NCI-H2196 treated with DMSO at 0.1 percent for 48 hours (cell line): ENCODE results near the gene CCT5.
"Not testable (repeated sequence)": the region's sequence is repeated elsewhere in the genome, so short reads cannot be mapped to it uniquely, and the experiment has no call there.

Experiments
- DNase-seq: peaks from one replicate; lab custom pipeline; 2025; ENCODE audit not compliant: unreplicated experiment; lab: John Stamatoyannopoulos, UW

Gene CCT5

GRCh38 chr5:10275991-10276390 is 25.9 kb downstream of the CCT5 start:
- no peak for DNase-seq

- DNase-seq, result no peak
Measured at GRCh38 chr5:10276691-10277090, 26.6 kb downstream of the CCT5 start.

- DNase-seq, result no peak
Measured at GRCh38 chr5:10277773-10278630, 27.9 kb downstream of the CCT5 start.

- no peak for DNase-seq
Measured at GRCh38 chr5:10278658-10279279, 28.7 kb downstream of the CCT5 start.

DNA sequence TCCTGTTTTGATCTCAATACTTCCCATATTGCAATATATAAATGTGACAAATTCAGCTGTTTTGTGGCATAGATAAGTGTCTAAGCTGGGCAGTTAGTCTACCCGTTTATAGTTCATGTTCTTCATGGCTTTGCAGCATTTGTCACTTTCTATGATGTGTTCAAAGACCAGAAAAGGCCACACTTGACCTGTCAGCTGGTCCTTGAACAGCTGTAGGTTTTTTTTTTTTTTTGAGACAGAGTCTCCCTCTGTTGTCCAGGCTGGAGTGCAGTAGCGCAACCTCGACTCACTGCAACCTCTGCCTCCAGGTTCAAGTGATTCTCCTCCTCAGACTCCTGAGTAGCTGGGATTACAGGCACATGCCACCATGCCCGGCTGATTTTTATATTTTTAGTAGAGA is 29.2 kb downstream of the CCT5 start:
- DNase-seq, result no peak

GRCh38 chr5:10279925-10280720 is 30.0 kb downstream of the CCT5 start:
- DNase-seq, result no peak

DNA sequence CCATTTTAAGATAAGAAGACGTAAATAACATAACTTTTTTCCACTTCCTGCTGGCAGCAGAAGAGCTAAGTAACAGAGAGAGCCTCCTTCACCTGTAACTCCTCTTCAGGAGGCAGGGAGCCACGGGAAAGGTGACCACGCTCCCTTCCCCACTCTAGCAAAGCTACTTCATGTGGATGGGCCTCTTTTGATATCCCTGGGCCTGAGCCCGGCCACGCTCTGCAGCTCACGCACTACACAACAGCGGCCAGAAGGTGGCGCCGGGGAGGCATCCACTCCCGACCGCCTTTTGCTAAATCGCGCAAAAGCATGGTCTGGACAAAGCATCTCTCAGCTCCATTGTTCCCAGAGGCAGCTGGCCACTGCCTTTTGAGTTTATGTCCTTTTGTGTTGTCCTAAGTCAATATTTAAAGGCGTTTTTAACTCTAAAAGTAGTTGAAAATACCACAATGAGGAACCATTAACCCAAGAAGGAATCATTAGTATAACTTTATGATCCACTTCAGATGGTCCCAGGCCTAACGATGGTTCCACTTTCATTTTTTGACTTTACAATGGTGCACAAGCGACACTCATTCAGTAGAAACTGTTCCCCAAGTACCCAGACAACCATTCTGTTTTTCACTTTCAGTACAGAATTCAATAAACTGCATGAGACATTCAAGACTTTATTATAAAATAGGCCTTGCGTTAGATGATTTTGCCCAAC is 34.0 kb downstream of the CCT5 start:
- DNase-seq, result peak; percentile 91

DNA sequence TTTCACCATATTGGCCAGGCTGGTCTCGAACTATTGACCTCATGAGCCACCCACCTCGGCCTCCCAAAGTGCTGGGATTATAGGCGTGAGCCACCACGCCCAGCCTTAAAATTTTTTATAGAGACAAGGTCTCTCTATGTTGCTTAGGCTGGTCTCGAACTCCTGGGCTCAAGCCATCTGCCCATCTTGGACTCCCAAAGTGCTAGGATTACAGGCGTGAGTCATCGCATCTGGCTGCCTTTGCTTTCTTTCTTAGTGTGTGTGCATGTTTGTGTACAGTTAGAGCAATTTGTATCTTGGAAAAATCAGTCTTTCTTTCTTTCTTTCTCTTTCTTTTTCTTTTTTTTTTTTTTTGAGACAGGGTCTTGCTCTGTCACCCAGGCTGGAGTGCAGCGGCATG is 35.3 kb downstream of the CCT5 start:
- DNase-seq, result not testable (repeated sequence)

GRCh38 chr5:10286162-10286861 is 36.2 kb downstream of the CCT5 start:
- no peak for DNase-seq

- DNase-seq, result no peak
Measured at GRCh38 chr5:10286862-10287227, 36.8 kb downstream of the CCT5 start.

DNA sequence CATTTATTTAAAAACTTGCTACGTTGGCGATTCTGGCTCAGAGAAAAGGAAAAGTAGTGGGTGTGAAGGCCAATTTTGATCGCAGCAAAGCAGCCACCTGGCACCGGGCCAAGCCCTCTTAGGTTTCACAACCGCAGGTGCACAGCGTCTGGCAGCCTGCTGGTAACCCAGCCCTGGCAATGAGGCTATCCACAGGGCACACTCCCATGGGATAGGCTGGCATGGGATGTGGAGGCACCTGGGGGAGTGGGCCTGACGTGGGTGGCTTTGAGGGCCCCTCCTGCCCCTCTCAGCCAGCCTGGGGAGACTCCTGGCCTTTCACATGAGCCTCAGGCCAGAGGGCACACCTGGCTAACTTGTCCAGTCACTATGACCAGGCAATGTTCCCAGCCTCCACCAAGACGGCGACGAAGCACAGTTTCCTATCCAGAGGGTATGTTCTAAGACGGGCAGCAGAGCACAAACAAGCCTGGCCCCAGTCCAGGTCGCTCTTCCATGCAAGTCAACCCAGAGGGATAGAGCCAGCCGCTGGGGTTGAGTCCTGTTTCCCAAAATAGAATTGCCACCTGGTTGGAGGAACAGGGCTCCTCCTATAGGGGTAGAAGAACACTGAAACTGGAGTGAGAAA is 38.6 kb downstream of the CCT5 start:
- DNase-seq, result peak; percentile 96

- DNase-seq, result peak; percentile 53
Measured at GRCh38 chr5:10289353-10289752, 39.3 kb downstream of the CCT5 start.

- no peak for DNase-seq
Measured at GRCh38 chr5:10289991-10290390, 39.9 kb downstream of the CCT5 start.

- no peak for DNase-seq
Measured at GRCh38 chr5:10290438-10290837, 40.4 kb downstream of the CCT5 start.

DNA sequence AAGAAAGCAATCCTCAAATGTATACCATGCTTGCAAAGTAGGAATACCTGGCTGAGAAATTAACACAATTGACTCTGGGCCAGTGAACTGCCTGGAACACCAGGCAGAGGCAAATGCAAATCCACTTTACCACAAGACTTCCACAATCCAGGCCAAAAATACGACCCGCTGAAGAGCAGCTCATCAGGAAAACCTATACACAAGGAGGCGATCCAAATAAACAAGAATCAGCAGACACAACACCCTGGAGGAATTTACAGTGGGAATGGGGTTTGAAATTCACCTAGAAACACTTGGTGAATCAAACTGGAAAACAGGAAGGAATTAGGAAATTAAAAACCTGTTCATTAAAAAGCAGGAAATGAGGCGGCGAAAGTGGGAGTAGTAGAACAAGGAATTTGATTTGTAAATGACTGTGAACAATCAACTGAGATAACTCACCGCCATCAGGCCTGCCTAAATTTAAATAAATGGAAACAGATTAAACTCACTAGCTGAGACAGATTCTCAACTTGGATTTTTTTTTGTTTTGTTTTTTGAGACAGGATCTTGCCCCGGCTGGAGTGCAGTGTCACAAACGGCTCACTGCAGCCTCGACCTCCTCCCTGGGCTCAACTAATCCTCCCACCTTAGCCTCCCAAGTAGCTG is 41.7 kb downstream of the CCT5 start:
- DNase-seq, result no peak

DNA sequence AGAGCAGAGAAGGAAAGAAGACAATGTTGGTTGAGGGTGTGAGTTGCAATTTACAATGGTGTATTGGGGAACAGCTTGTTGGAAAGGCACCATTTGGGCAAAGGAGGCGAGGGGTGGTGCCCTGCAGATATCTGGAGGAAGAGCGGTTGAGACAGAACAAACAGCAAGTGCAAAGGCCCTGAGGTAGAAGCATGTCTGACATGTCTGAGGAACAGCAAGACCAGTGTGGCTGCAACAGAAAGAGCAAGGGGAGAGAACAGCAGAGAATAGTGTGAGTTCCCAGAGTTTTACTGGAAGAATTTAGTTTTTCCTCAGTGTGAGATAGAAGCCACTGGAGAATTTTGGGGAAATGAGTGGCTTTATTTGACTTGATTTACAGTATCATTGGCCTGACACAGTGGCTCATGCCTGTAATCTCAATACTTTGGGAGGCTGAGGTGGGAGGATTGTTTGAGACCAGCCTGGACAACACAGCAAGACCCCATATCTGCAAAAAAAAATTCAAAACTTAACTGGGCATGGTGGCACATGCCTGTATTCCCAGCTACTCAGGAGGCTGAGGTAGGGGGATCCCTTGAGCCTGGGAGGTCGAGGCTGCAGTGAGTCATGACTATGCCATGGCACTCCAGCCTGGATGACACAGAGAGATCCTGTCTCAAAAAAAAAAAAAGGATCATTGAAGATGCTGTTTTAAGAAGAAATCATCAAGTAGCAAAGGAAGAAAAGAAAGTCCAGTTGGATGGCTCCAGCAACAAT is 44.0 kb downstream of the CCT5 start:
- DNase-seq, result no peak

- DNase-seq, result no peak
Measured at GRCh38 chr5:10295619-10296326, 45.7 kb downstream of the CCT5 start.

DNA sequence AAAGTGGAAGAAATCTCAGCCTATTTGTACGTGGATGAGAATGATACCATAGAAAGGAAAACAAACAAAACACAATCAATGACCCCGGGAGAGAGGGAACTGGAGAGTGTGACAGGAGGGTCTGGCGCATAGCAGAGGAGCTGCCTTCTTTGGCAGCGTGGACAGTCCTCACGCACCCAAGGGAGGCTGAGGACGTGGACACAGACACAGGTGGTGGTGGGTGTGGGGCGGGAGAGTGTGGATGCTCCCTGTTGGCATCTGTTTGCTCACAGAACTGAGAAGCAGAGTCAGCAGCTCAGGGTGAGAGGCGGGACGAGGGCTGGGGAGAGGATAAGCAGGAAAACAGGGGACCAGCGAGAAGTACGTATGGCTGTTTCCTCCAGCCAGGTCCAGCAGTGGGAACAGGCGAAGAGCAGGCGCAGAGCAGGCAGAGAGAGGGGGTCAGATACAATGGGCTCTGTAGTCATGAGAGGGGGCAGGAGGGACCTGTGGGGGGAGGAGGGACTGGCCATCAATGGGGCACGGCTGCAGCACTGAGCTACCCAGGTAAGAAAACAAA is 47.6 kb downstream of the CCT5 start:
- no peak for DNase-seq
